HepG2 (cell line): ENCODE results near the gene EIF4G2. TPM values are rescaled to one million over a fixed set of nuclear protein-coding genes. Genes with fewer than 3 reads are reported as not detected.
A peak's percentile ranks its signal among the peaks of the same experiment; 100 is the strongest.

Source experiments
- ATF5 ChIP-seq: sonication (generic); formaldehyde crosslinking; IDR thresholded peaks from 2 replicates; pipeline ENCODE4 v1.4.0; 2020; ENCODE audit warnings: mild to moderate bottlenecking, low read depth, missing genetic modification reagents
- CC2D1A ChIP-seq: sonication (generic); formaldehyde crosslinking; IDR thresholded peaks from 2 replicates; pipeline ENCODE4 v1.8.1; 2023; ENCODE audit warnings: mild to moderate bottlenecking, missing genetic modification reagents
- ELF4 ChIP-seq: sonication (generic); formaldehyde crosslinking; IDR thresholded peaks from 2 replicates; pipeline ENCODE4 v1.5.0; 2020; ENCODE audit warnings: missing genetic modification reagents, mild to moderate bottlenecking, moderate library complexity, borderline replicate concordance
- GLI4 ChIP-seq: sonication (generic); formaldehyde crosslinking; IDR thresholded peaks from 2 replicates; pipeline ENCODE4 v1.5.1; 2020; ENCODE audit warnings: missing genetic modification reagents, mild to moderate bottlenecking, moderate library complexity, borderline replicate concordance
- HINFP ChIP-seq: sonication (generic); formaldehyde crosslinking; IDR thresholded peaks from 2 replicates; pipeline ENCODE4 v1.4.0; 2020; ENCODE audit warnings: low read depth, mild to moderate bottlenecking, missing genetic modification reagents
- HNRNPK ChIP-seq: fragments of 200-400 bp; formaldehyde crosslinking; IDR thresholded peaks from 2 replicates; pipeline ENCODE4 v1.6.1; 2018; ENCODE audit warnings: low read length, low read depth, moderate library complexity, mild to moderate bottlenecking; ENCODE audit not compliant: poor library complexity, severe bottlenecking
- IRF9 ChIP-seq: sonication (generic); formaldehyde crosslinking; IDR thresholded peaks from 2 replicates; pipeline ENCODE4 v1.8.0; 2022; ENCODE audit warnings: missing genetic modification reagents, mild to moderate bottlenecking, borderline replicate concordance
- ISL2 ChIP-seq: sonication (generic); formaldehyde crosslinking; IDR thresholded peaks from 2 replicates; pipeline ENCODE4 v1.5.0; 2020; ENCODE audit warnings: missing genetic modification reagents
- MATR3 ChIP-seq: sonication (generic); formaldehyde crosslinking; IDR thresholded peaks from 2 replicates; pipeline ENCODE4 v1.4.0; 2020; ENCODE audit warnings: missing genetic modification reagents
- MNT ChIP-seq: fragments of 450-650 bp; IDR thresholded peaks from 2 replicates; pipeline ENCODE4 v1.6.1; 2016
- PCBP2 ChIP-seq: fragments of 200-400 bp; formaldehyde crosslinking; optimal IDR thresholded peaks from 2 replicates; pipeline ENCODE3; 2018; ENCODE audit warnings: low read length, low read depth; ENCODE audit not compliant: poor library complexity, severe bottlenecking
- POLR2A ChIP-seq, 2 experiments: IDR thresholded peaks; 2 replicates each; pipeline ENCODE4 v1.6.1; 2011; ENCODE audit warnings: low read depth in 2 of 2, low read length in 2 of 2, mild to moderate bottlenecking in 1 of 2, moderate library complexity in 1 of 2; ENCODE audit not compliant: insufficient read depth in 1 of 2
- POLR2AphosphoS5 ChIP-seq: IDR thresholded peaks from 2 replicates; pipeline ENCODE4 v1.6.1; 2012; ENCODE audit warnings: low read depth, low read length
- RAD21 ChIP-seq: fragments of 450-650 bp; formaldehyde crosslinking; IDR thresholded peaks from 2 replicates; pipeline ENCODE4 v1.5.0; 2020; ENCODE audit warnings: mild to moderate bottlenecking
- SALL2 ChIP-seq: sonication (generic); formaldehyde crosslinking; IDR thresholded peaks from 2 replicates; pipeline ENCODE4 v1.8.1; 2023; ENCODE audit warnings: mild to moderate bottlenecking, missing genetic modification reagents, inconsistent platforms
- ZFP41 ChIP-seq: sonication (generic); formaldehyde crosslinking; IDR thresholded peaks from 2 replicates; pipeline ENCODE4 v1.4.0; 2020; ENCODE audit warnings: mild to moderate bottlenecking, missing genetic modification reagents, borderline replicate concordance
- ZNF230 ChIP-seq: sonication (generic); formaldehyde crosslinking; IDR thresholded peaks from 2 replicates; pipeline ENCODE4 v1.4.0; 2020; ENCODE audit warnings: mild to moderate bottlenecking, missing genetic modification reagents
- ZNF329 ChIP-seq: sonication (generic); formaldehyde crosslinking; IDR thresholded peaks from 2 replicates; pipeline ENCODE4 v1.9.0; 2021; ENCODE audit warnings: low read depth, mild to moderate bottlenecking, missing genetic modification reagents
- ZNF431 ChIP-seq: sonication (generic); formaldehyde crosslinking; IDR thresholded peaks from 2 replicates; pipeline ENCODE4 v1.9.0; 2022; ENCODE audit warnings: missing genetic modification reagents, low read depth, mild to moderate bottlenecking, borderline replicate concordance
- ZNF484 ChIP-seq: sonication (generic); formaldehyde crosslinking; IDR thresholded peaks from 2 replicates; pipeline ENCODE4 v1.5.1; 2020; ENCODE audit warnings: mild to moderate bottlenecking, low read depth, missing genetic modification reagents, borderline replicate concordance
- ZNF639 ChIP-seq: conservative IDR thresholded peaks from 2 replicates; pipeline ENCODE4 v1.6.1; 2018; ENCODE audit warnings: missing genetic modification reagents
- ZNF777 ChIP-seq: sonication (generic); formaldehyde crosslinking; IDR thresholded peaks from 2 replicates; pipeline ENCODE4 v1.4.0; 2020; ENCODE audit warnings: missing genetic modification reagents
- ZNF891 ChIP-seq: sonication (generic); formaldehyde crosslinking; IDR thresholded peaks from 2 replicates; pipeline ENCODE4 v1.5.0; 2020; ENCODE audit warnings: mild to moderate bottlenecking, missing genetic modification reagents
- polyA plus RNA-seq, 8 experiments: library from polyadenylated mRNA; depleted of rRNA in 3 of 8; stranded (reverse) in 7 of 8; unstranded in 1 of 8; fragments of >200 nt; fragmentation: Illumina TruSeq in 4 of 8; extraction: Trizol in 4 of 8; gene quantifications; 2 replicates each; pipeline versions ENCODE4 v1.2.1 to v1.2.3, GENCODE V29; 2011 to 2016; ENCODE audit warnings: low read depth in 4 of 8, missing spikeins in 1 of 8, mixed read lengths in 1 of 8; ENCODE audit not compliant: insufficient read depth in 1 of 8
- total RNA-seq, 5 experiments: library from RNA; depleted of rRNA; stranded (reverse); fragments of >200 nt; fragmentation: Illumina TruSeq; extraction: Trizol; gene quantifications; 2 replicates each; pipeline ENCODE4 v1.2.3, GENCODE V29; 2016; ENCODE audit warnings: low read depth in 1 of 5

EIF4G2 gene
- total and polyA plus RNA-seq, 2 of the 13 experiments (the other 11 are each of a cell fraction or from before 2014, with no cell fraction given): 362 to 546 TPM

DNA sequence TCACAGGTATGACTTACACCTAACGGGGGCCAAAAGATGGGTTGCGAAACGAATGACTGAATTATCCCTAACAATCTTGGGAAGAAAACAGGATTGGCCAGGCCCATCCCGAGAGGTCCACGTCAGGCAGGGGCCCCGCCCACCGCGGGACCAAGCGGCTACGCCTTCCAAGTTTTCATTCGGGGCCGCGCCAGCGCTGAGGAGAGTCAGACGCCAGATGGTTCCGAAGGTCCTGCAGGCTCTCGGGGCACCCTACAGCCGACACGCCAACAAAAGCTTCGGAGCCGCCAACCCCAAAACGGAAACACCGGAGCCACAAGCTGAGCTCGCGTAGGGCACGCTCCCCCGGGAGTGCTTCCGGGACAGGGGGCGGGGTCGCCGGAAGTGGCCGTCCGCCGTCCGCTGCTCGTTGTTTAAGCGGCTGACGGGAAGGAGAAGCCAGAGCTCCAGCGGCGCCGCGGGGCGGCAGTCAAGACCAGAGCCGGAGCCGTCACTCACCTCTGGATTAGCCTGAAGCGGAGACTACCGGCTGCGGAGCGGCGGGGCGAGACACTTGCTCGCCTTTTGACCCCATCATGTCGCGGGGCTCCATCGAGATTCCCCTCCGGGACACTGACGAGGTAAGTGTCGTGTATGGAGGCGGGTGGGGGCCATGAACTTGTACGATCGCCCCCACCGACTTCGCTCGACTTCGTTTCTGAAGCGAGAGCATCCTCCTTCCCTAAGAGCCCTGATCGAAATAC lies 57.7 kb downstream of the EIF4G2 start, which contains the start of gene CTR9 (continued):
- TF ChIP-seq IRF9 (CRISPR knock-in tag): peak; percentile 93
- TF ChIP-seq ISL2 (CRISPR knock-in tag): peak; percentile 77
- TF ChIP-seq CC2D1A (CRISPR knock-in tag): no peak
- TF ChIP-seq ZNF891: peak; percentile 80
- no peak for TF ChIP-seq HNRNPK
- TF ChIP-seq ZFP41 (CRISPR knock-in tag): 0 out of 2 replicates have a peak, but pooled peaks have one; percentile 67
- TF ChIP-seq SALL2 (CRISPR knock-in tag): peak; percentile 89
- TF ChIP-seq ZNF230: no peak; the same call in 1 of the 2 replicates
- TF ChIP-seq MNT: peak; percentile 69
- peak; percentile 91 to 93 for TF ChIP-seq POLR2A (IDR thresholded peaks at IDR 0.05; ENCODE audit: insufficient read depth in 1 of 2, low read depth in 2 of 2, low read length in 2 of 2)
- TF ChIP-seq ELF4 (CRISPR knock-in tag): peak; percentile 54; the same call in 1 of the 2 replicates
- peak; percentile 58 for TF ChIP-seq ZNF777 (CRISPR knock-in tag)
- TF ChIP-seq MATR3 (CRISPR knock-in tag): no peak
- TF ChIP-seq POLR2AphosphoS5: peak; percentile 90
- TF ChIP-seq GLI4: peak; percentile 64; the same call in 1 of the 2 replicates
- TF ChIP-seq ZNF329 (CRISPR knock-in tag): 0 out of 2 replicates have a peak, but pooled peaks have one; percentile 50
- TF ChIP-seq ZNF639 (CRISPR knock-in tag): peak; percentile 96
- peak; percentile 99 for TF ChIP-seq HINFP (CRISPR knock-in tag)
- peak; percentile 85; the same call in 1 of the 2 replicates for TF ChIP-seq ZNF431 (CRISPR knock-in tag)
- no peak for TF ChIP-seq PCBP2
- no peak for TF ChIP-seq ATF5 (CRISPR knock-in tag)
- TF ChIP-seq ZNF484 (CRISPR knock-in tag): no peak
- TF ChIP-seq RAD21: peak; percentile 61
